ENCODE data around the gene ZMYND15.

DNA sequence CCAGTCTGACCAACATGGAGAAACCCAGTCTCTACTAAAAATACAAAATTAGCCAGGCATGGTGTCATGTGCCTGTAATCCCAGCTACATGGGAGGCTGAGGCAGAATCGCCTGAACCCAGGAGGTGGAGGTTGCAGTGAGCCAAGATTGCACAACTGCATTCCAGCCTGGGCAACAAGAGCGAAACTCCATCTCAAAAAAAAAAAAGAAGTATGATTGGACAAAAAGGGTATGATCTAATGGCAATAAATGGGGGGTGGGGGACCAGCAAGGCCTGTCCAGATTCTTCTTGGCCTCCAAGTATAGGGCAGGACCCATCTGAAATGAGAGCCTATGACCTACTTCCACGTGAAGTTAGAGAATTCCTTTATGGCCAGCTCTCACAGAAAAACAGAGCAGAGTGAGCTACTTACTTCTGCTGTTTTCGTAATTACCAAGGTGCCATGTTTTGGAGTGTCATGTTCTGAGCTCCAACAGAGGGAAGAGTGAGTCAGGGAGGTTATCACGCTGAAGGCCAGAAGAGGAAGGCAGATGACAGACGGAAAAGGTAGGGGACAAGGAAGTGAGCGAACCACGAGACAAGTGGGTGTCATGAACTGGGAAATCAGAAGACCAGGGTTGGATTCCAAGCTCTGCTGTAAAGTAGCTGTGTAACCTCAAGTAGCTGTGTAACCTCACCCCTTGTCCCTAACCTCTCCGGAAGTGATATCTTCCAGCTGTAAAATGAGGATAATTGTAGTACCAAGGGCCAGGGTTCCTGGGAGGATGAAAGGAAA is 3.6 kb upstream of the ZMYND15 start:
- TF ChIP-seq, protein P1, sequence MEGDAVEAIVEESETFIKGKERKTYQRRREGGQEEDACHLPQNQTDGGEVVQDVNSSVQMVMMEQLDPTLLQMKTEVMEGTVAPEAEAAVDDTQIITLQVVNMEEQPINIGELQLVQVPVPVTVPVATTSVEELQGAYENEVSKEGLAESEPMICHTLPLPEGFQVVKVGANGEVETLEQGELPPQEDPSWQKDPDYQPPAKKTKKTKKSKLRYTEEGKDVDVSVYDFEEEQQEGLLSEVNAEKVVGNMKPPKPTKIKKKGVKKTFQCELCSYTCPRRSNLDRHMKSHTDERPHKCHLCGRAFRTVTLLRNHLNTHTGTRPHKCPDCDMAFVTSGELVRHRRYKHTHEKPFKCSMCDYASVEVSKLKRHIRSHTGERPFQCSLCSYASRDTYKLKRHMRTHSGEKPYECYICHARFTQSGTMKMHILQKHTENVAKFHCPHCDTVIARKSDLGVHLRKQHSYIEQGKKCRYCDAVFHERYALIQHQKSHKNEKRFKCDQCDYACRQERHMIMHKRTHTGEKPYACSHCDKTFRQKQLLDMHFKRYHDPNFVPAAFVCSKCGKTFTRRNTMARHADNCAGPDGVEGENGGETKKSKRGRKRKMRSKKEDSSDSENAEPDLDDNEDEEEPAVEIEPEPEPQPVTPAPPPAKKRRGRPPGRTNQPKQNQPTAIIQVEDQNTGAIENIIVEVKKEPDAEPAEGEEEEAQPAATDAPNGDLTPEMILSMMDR (IDR thresholded peaks at IDR 0.05), result no peak
- no peak for TF ChIP-seq POLR2A (IDR thresholded peaks at IDR 0.05)
